Neuronal stem cell (in vitro differentiated cells): ENCODE measurements around the gene ELMOD3.
"Not testable (repeated sequence)": the region's sequence is repeated elsewhere in the genome, so short reads cannot be mapped to it uniquely, and the experiment has no call there.

ENCODE experiments used
- DNase-seq: peaks from one replicate; pipeline ENCODE4 v3.0.0-alpha.2; 2013; ENCODE audit warnings: low spot score
- H2AFZ ChIP-seq: one replicate; pipeline ENCODE4 v1.6.1; 2013; ENCODE audit warnings: mild to moderate bottlenecking, low read length, inconsistent platforms
- H2AK5ac ChIP-seq: 2 replicates; pipeline ENCODE4 v1.6.1; 2013; ENCODE audit warnings: low read depth, mild to moderate bottlenecking, inconsistent platforms, low read length, moderate library complexity, mixed read lengths
- H2BK120ac ChIP-seq: 2 replicates; pipeline ENCODE4 v1.6.1; 2013; ENCODE audit warnings: low read depth, mild to moderate bottlenecking, inconsistent platforms, low read length, moderate library complexity, mixed read lengths
- H2BK12ac ChIP-seq: one replicate; pipeline ENCODE4 v1.6.1; 2013; ENCODE audit warnings: low read length, inconsistent platforms
- H2BK15ac ChIP-seq: 2 replicates; pipeline ENCODE4 v1.6.1; 2013; ENCODE audit warnings: mild to moderate bottlenecking, low read length, inconsistent platforms, mixed read lengths
- H2BK5ac ChIP-seq: one replicate; pipeline ENCODE4 v1.6.1; 2013; ENCODE audit warnings: inconsistent platforms, mild to moderate bottlenecking, low read length, moderate library complexity
- H3K14ac ChIP-seq: one replicate; pipeline ENCODE4 v1.6.1; 2013; ENCODE audit warnings: low read length, inconsistent platforms
- H3K18ac ChIP-seq: 2 replicates; pipeline ENCODE4 v1.6.1; 2013; ENCODE audit warnings: low read length, inconsistent platforms
- H3K23ac ChIP-seq: 2 replicates; pipeline ENCODE4 v1.6.1; 2013; ENCODE audit warnings: low read depth, mild to moderate bottlenecking, mixed read lengths, low read length, inconsistent platforms; ENCODE audit not compliant: poor library complexity
- H3K27ac ChIP-seq: replicated peaks from 3 replicates; pipeline ENCODE4 v1.5.1; 2013; ENCODE audit warnings: low read length, inconsistent platforms
- H3K27me3 ChIP-seq, 3 experiments: 2 replicates each; pipeline ENCODE4 v1.6.1; 2013; ENCODE audit warnings: low read length in 3 of 3, mild to moderate bottlenecking in 2 of 3, inconsistent platforms in 1 of 3, low read depth in 1 of 3, mixed read lengths in 1 of 3, moderate library complexity in 1 of 3; ENCODE audit not compliant: control insufficient read depth in 3 of 3, insufficient read depth in 3 of 3
- H3K36me3 ChIP-seq, 2 donors: replicated peaks in 1 of 2; 2 replicates each; pipeline ENCODE4 v1.6.1; 2013; ENCODE audit warnings: low read length in 2 of 2; ENCODE audit not compliant: control insufficient read depth in 2 of 2, insufficient read depth in 2 of 2
- H3K4ac ChIP-seq: 2 replicates; pipeline ENCODE4 v1.6.1; 2013; ENCODE audit warnings: inconsistent platforms, mild to moderate bottlenecking, low read length, moderate library complexity
- H3K4me1 ChIP-seq, 2 donors: 1 replicate in 1 of 2; 2 replicates in 1 of 2; pipeline ENCODE4 v1.6.1; 2013; ENCODE audit warnings: low read length in 2 of 2, low read depth in 1 of 2; ENCODE audit not compliant: control insufficient read depth in 2 of 2, insufficient read depth in 1 of 2
- H3K4me2 ChIP-seq: one replicate; pipeline ENCODE4 v1.6.1; 2013; ENCODE audit warnings: mild to moderate bottlenecking, low read length, inconsistent platforms; ENCODE audit not compliant: insufficient read depth, poor library complexity, severe bottlenecking
- H3K4me3 ChIP-seq, 2 donors: 2 replicates each; pipeline ENCODE4 v1.5.1; 2013; ENCODE audit warnings: low read length in 2 of 2, mild to moderate bottlenecking in 2 of 2, inconsistent platforms in 1 of 2, moderate library complexity in 1 of 2
- H3K79me1 ChIP-seq: one replicate; pipeline ENCODE4 v1.6.1; 2013; ENCODE audit warnings: low read depth, mild to moderate bottlenecking, inconsistent platforms, low read length, moderate library complexity
- H3K9ac ChIP-seq: one replicate; pipeline ENCODE4 v1.6.1; 2013; ENCODE audit warnings: mild to moderate bottlenecking, low read depth, low read length, inconsistent platforms; ENCODE audit not compliant: poor library complexity
- H3K9me3 ChIP-seq, 2 donors: replicated peaks in 1 of 2; 2 replicates each; pipeline versions ENCODE3 to v1.6.1; 2013; ENCODE audit warnings: low read length in 2 of 2, mild to moderate bottlenecking in 2 of 2, inconsistent platforms in 1 of 2, low read depth in 1 of 2, mixed read lengths in 1 of 2, moderate library complexity in 1 of 2; ENCODE audit not compliant: control insufficient read depth in 2 of 2, insufficient read depth in 1 of 2
- H4K8ac ChIP-seq: one replicate; pipeline ENCODE4 v1.6.1; 2013; ENCODE audit warnings: low read depth, mild to moderate bottlenecking, inconsistent platforms, low read length, moderate library complexity
- H4K91ac ChIP-seq: one replicate; pipeline ENCODE4 v1.6.1; 2013; ENCODE audit warnings: low read length, low read depth, mild to moderate bottlenecking, inconsistent platforms; ENCODE audit not compliant: poor library complexity
- WGBS, 2 donors: extraction: QIAGEN DNeasy Blood & Tissue Kit; methylation state at CpG; one replicate each; pipeline ENCODE4 v1.1.7; 2013; ENCODE audit warnings: missing lambda C conversion rate in 2 of 2, mixed read lengths in 1 of 2; ENCODE audit not compliant: insufficient read length in 2 of 2, insufficient replicate concordance in 1 of 2; ENCODE audit errors: extremely low coverage in 2 of 2; 5-methylcytosine and 5-hydroxymethylcytosine counted together

The ELMOD3 gene

DNA sequence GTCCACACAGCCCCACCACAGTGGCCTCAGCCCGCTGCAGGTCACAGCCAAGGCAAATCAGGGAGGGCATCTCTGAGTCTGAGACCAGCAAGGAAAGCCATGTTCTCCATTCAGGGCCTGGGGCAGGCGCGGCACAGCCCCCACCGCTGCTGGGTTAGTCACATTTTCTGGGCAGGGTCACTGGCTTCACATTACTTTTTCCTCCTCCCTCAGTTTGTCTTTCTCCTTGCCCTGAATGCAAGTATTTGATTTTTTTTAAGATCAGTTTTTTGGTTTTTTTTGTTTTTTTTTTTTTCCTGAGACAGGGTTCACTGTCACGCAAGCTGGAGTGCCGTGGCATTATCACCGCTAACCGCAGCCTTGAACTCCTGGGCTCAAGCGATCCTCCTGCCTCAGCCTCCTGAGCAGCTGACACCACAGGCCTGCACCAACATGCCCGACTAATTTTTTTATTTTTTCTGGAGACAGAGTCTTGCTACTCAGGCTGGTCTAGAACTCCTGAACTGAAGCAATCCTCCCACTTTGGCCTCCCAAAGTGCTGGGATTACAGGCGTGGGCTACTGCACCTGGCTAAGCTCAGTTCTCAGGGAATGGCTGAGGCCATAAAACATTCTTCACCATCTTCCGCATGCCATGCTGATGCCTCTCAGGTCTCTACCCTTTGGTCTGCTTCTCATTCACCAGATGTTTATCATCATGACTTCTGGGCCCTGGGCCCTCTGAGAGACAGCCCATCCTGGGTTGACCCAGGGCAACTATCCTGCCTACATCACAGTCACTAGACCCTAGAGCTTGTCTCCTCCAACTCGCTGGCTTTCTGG is 56.2 kb downstream of the ELMOD3 start:
- Histone ChIP-seq H3K27ac (no peak overlapping the region), H4K91ac (no peak overlapping the region)
- DNase-seq, result no peak

DNA sequence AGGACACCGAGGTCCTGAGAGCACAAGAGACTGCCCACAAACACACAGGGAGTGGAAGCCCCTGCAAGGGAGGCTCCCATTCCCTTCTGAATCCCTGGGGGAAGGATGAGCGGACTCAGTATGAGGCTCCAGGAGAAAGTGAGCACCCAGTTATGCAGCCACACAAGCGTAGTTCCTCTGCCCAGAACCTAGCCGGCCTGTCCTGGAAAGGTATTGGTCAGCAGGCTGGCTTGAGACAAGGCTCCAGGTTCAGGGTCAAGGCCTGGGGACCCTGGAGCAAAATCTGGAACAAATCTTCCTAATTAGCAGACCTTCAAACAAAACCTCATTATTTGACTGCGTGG is 56.8 kb downstream of the ELMOD3 start:
- H3K9ac ChIP-seq, result no peak overlapping the region
- no CpG with 5 or more reads among the region's 5 CpGs for WGBS, 2 donors
- no peak for DNase-seq
- H3K79me1 ChIP-seq, result no peaks in the 10 kb centered on the region
- no peak overlapping the region for H3K4ac ChIP-seq
- no peak overlapping the region for H4K91ac ChIP-seq
- H3K4me2 ChIP-seq, result no peak overlapping the region
- no peak overlapping the region for H3K4me3 ChIP-seq
- peaks cover 0 to 32% (median 11%) of the 10 kb centered on the region in 3 experiments for H3K27me3 ChIP-seq
- no peak overlapping the region for H2BK12ac ChIP-seq
- H3K36me3 ChIP-seq, result no peaks in the 10 kb centered on the region
- no peak overlapping the region for H2AK5ac ChIP-seq
- H3K23ac ChIP-seq, result no peak overlapping the region
- H3K27ac ChIP-seq, result no peak overlapping the region
- peak overlapping the region; percentile 64 for H3K14ac ChIP-seq
- H3K18ac ChIP-seq, result peak overlapping the region; percentile 21
- no peak overlapping the region for H2BK120ac ChIP-seq
- no peak overlapping the region for H2BK5ac ChIP-seq
- H3K4me1 ChIP-seq, result peaks cover 0 to 2% of the 10 kb centered on the region in 2 donors
- H2AFZ ChIP-seq, result no peak overlapping the region
- no peak overlapping the region for H2BK15ac ChIP-seq
- H4K8ac ChIP-seq, result no peak overlapping the region
- H3K9me3 ChIP-seq, result peaks cover 0 to 2% of the 10 kb centered on the region in 2 donors

More for the DNA sequence above, 56.2 kb downstream of the ELMOD3 start:
- no CpG with 5 or more reads among the region's 13 CpGs for WGBS, 2 donors
- Histone ChIP-seq H2BK5ac (no peak overlapping the region), H2AK5ac (no peak overlapping the region), H3K18ac (peak overlapping the region; percentile 21), H3K14ac (peak overlapping the region; percentile 64), H3K27me3 (peaks cover 0 to 32% (median 11%) of the 10 kb centered on the region in 3 experiments), H2AFZ (no peak overlapping the region), H3K4me3 (peak overlapping the region in 1 of 2 donors; percentile 54), H3K79me1 (no peaks in the 10 kb centered on the region), H2BK15ac (no peak overlapping the region), H3K4me2 (no peak overlapping the region), H3K23ac (no peak overlapping the region), H3K9ac (no peak overlapping the region), H3K36me3 (no peaks in the 10 kb centered on the region), H3K4ac (no peak overlapping the region), H2BK12ac (no peak overlapping the region), H3K9me3 (peaks cover 0 to 2% of the 10 kb centered on the region in 2 donors), H4K8ac (no peak overlapping the region), H2BK120ac (no peak overlapping the region), H3K4me1 (peaks cover 0 to 2% of the 10 kb centered on the region in 2 donors)

DNA sequence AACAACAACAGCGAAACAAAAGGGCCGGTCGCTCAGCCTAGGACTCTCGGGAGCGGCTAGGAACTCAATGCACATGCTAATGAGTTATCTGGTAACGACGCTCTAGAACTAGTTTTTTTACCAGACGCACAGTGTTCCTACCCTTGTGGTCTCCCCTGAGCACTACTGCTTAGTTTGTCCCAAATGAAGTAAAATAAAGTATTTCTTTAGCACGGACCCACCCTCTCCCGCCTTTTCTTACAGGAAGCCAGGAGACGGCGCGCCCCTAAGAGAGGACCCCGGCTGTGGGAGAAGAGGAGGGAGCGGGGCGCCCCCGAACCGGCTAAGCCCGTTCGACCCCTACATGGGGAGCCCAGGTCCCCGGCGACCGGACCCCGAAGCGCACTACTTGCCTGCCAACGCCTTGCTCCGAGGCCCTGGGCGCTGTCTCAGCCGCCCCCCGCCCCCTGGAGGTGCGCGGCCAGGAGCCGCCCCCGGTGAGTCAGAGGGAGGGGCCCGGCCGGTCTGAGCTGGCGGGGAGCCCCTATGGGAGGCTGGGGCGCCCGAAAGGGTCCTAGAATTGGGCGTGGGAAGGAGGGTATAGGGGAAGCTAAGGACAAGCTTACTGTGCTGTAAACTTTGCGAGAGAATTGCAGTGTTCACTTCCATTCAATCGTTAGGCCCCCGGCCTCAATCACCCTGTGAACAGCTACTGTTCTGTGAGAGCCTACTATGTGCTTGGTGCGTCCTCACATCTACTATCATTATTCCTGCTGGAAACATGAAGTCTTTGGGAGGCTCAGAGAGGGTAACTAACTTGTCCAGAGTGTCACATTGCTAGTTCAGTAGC is 59.2 kb downstream of the ELMOD3 start:
- H4K91ac ChIP-seq, result no peak overlapping the region
- H3K14ac ChIP-seq, result no peak overlapping the region
- H2BK120ac ChIP-seq, result no peak overlapping the region
- H3K23ac ChIP-seq, result no peak overlapping the region
- peaks cover 3 to 4% of the 10 kb centered on the region in 2 donors for H3K4me1 ChIP-seq
- no peak overlapping the region for H3K27ac ChIP-seq
- no peak overlapping the region for H2BK12ac ChIP-seq
- no peak overlapping the region for H3K9ac ChIP-seq
- H2BK5ac ChIP-seq, result no peak overlapping the region
- H3K9me3 ChIP-seq, result no peaks in the 10 kb centered on the region
- peak overlapping the region; percentile 64 for H2AFZ ChIP-seq
- H2AK5ac ChIP-seq, result no peak overlapping the region
- no peaks in the 10 kb centered on the region for H3K79me1 ChIP-seq
- no peak for DNase-seq
- H3K4ac ChIP-seq, result no peak overlapping the region
- H3K18ac ChIP-seq, result peak overlapping the region; percentile 81
- no peaks in the 10 kb centered on the region for H3K36me3 ChIP-seq
- H3K27me3 ChIP-seq, result peaks cover 0 to 32% (median 11%) of the 10 kb centered on the region in 3 experiments
- H3K4me3 ChIP-seq, result peak overlapping the region in 1 of 2 donors; percentile 76
- H3K4me2 ChIP-seq, result peak overlapping the region; percentile 90
- H2BK15ac ChIP-seq, result peak overlapping the region; percentile 91
- no CpG with 5 or more reads among the region's 44 CpGs for WGBS, 2 donors
- no peak overlapping the region for H4K8ac ChIP-seq

DNA sequence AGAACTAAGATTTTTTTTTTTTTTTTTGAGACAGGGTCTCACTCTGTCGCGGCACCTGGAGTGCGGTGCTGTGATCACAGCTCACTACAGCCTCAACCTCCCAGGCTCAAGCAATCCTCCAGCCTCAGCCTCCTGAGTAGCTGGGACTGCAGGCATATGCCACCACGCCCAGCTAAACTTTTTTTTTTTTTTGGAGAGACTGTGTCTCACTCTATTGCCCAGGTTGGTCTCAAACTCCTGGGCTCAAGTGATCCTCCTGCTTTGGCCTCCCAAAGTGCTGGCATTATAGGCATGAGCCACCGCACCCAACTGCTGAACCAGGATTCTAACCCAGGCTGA is 59.8 kb downstream of the ELMOD3 start:
- not testable (repeated sequence) for H2BK120ac ChIP-seq, H3K36me3 ChIP-seq, H3K14ac ChIP-seq, H3K9ac ChIP-seq, H2BK15ac ChIP-seq, H2BK12ac ChIP-seq, H2BK5ac ChIP-seq, H3K79me1 ChIP-seq, H3K27ac ChIP-seq, H3K18ac ChIP-seq, H3K4me2 ChIP-seq, DNase-seq, H2AFZ ChIP-seq, H3K4me3 ChIP-seq, H4K8ac ChIP-seq, H3K4me1 ChIP-seq, H3K9me3 ChIP-seq, H3K23ac ChIP-seq, H2AK5ac ChIP-seq, H4K91ac ChIP-seq, H3K4ac ChIP-seq
- WGBS, 2 donors, result no CpG with 5 or more reads among the region's 5 CpGs
- H3K27me3 ChIP-seq, result peaks cover 0 to 32% (median 11%) of the 10 kb centered on the region in 3 experiments
